Body of pancreas (tissue), 4 donors: ENCODE data around the gene HEXIM1.

Source experiments
- POLR2A ChIP-seq, 3 donors: fragments of 450-650 bp; IDR thresholded peaks; one replicate each; pipeline ENCODE4 v1.6.1; 2016; ENCODE audit warnings: antibody characterized with exemption in 3 of 3, mild to moderate bottlenecking in 2 of 3
- TF ChIP-seq, protein P1 (sequence below), 7 experiments: fragments of 450-650 bp in 4 of 7; fragments of 200-600 bp in 3 of 7; sonication (generic) in 3 of 7; IDR thresholded peaks; one replicate each; pipeline ENCODE4 v1.5.1; 2016 to 2019; ENCODE audit warnings: antibody characterized with exemption in 7 of 7

DNA sequence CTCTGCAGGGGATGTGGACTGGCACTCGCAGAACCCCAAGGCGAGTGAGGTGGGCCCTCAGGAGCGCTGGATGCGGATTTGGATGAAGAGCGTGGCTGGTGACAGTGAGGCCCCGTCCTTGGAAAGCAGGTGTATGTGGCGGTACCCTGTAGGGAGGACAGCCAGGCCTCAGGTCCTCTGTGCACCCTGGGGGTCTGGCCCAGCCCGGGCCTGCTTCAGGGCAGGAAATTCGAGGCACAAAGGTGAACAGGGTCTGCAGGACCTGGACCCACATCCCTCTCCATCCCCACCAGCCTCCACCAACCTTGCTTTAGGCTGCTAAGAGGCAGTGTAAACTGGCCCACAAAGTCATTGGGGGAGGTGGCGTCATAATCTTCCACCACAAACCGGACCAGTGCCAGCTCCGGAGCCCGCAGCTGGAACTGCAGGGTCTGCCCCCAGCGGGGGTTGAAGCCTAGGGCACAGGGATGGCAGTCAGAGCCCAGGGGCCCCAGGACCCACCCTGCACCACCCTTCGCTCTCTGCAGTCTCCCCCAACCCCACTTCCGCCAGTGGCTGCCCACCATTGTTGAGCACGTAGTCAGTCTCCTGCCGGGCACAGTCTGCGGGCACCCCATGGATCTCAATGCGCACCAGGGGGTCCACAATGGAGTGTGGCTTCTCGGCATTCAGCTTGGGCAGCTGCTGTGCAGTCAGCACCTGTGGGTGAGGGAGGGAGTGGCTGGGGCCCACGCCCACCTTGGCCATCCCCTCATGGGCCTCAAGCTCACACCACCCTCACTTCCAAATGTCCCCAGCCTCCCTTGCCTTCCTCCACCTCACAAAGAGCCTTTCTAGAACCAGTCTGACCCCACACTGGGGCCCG, 35.5 kb upstream of the HEXIM1 start:
- TF ChIP-seq, protein P1, sequence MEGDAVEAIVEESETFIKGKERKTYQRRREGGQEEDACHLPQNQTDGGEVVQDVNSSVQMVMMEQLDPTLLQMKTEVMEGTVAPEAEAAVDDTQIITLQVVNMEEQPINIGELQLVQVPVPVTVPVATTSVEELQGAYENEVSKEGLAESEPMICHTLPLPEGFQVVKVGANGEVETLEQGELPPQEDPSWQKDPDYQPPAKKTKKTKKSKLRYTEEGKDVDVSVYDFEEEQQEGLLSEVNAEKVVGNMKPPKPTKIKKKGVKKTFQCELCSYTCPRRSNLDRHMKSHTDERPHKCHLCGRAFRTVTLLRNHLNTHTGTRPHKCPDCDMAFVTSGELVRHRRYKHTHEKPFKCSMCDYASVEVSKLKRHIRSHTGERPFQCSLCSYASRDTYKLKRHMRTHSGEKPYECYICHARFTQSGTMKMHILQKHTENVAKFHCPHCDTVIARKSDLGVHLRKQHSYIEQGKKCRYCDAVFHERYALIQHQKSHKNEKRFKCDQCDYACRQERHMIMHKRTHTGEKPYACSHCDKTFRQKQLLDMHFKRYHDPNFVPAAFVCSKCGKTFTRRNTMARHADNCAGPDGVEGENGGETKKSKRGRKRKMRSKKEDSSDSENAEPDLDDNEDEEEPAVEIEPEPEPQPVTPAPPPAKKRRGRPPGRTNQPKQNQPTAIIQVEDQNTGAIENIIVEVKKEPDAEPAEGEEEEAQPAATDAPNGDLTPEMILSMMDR (IDR thresholded peaks at IDR 0.05) = no peak
- TF ChIP-seq POLR2A (IDR thresholded peaks at IDR 0.05) = no peak
